ENCODE results near the gene ZNF787.
A peak's percentile ranks its signal among the peaks of the same experiment; 100 is the strongest.

Gene ZNF787

GRCh38 chr19:56142087-56142787, 21.1 kb upstream of the ZNF787 start:
- Histone ChIP-seq H3K9ac (ENCODE audit: low read depth, low read length) (peak overlapping the region; percentile 28), H3K4me1 (ENCODE audit: control insufficient read depth, insufficient read depth, low read length) (peaks cover 11% of the 10 kb centered on the region), H3K27me3 (ENCODE audit: control insufficient read depth, insufficient read depth, low read length) (no peaks in the 10 kb centered on the region), H3K36me3 (ENCODE audit: insufficient read depth, low read length) (peaks cover 5% of the 10 kb centered on the region), H3K4me2 (ENCODE audit: low read length) (peak overlapping the region; percentile 79), H3K4me3 (ENCODE audit: low read length) (peak overlapping the region; percentile 63), H3K9me3 (replicated peaks; ENCODE audit: low read length) (no peaks in the 10 kb centered on the region)

GRCh38 chr19:56141417-56141993, 20.4 kb upstream of the ZNF787 start:
- Histone ChIP-seq H3K4me3 (ENCODE audit: low read length) (peak overlapping the region; percentile 63), H3K4me1 (ENCODE audit: control insufficient read depth, insufficient read depth, low read length) (peaks cover 11% of the 10 kb centered on the region), H3K27me3 (ENCODE audit: control insufficient read depth, insufficient read depth, low read length) (no peaks in the 10 kb centered on the region), H3K9me3 (replicated peaks; ENCODE audit: low read length) (no peaks in the 10 kb centered on the region), H3K9ac (ENCODE audit: low read depth, low read length) (peak overlapping the region; percentile 28), H3K36me3 (ENCODE audit: insufficient read depth, low read length) (no peaks in the 10 kb centered on the region), H3K4me2 (ENCODE audit: low read length) (peak overlapping the region; percentile 83)

GRCh38 chr19:56140583-56141416, 19.7 kb upstream of the ZNF787 start, which contains the start of gene ZNF444:
ZNF444 (plus strand) TSS chr19:56141287; CDS start chr19:56146912, 5,625 bp downstream.
- H3K4me3 ChIP-seq (ENCODE audit: low read length) = peak within 1 kb of the TSS; percentile 70
- H3K9ac ChIP-seq (ENCODE audit: low read depth, low read length) = peak within 1 kb of the TSS; percentile 69
- H3K4me2 ChIP-seq (ENCODE audit: low read length) = peak within 1 kb of the TSS; percentile 83
- no peaks in the 10 kb centered on the region for H3K9me3 ChIP-seq (replicated peaks; ENCODE audit: low read length)
- peaks cover 11% of the 10 kb centered on the region for H3K4me1 ChIP-seq (ENCODE audit: control insufficient read depth, insufficient read depth, low read length)
- H3K36me3 ChIP-seq (ENCODE audit: insufficient read depth, low read length) = no peaks in the 10 kb centered on the region
- no peaks in the 10 kb centered on the region for H3K27me3 ChIP-seq (ENCODE audit: control insufficient read depth, insufficient read depth, low read length)

GRCh38 chr19:56139847-56140582, 18.9 kb upstream of the ZNF787 start:
- peaks cover 11% of the 10 kb centered on the region for H3K4me1 ChIP-seq (ENCODE audit: control insufficient read depth, insufficient read depth, low read length)
- H3K4me3 ChIP-seq (ENCODE audit: low read length) = peak overlapping the region; percentile 70
- H3K4me2 ChIP-seq (ENCODE audit: low read length) = peak overlapping the region; percentile 83
- H3K36me3 ChIP-seq (ENCODE audit: insufficient read depth, low read length) = no peaks in the 10 kb centered on the region
- no peaks in the 10 kb centered on the region for H3K9me3 ChIP-seq (replicated peaks; ENCODE audit: low read length)
- peak overlapping the region; percentile 69 for H3K9ac ChIP-seq (ENCODE audit: low read depth, low read length)
- no peaks in the 10 kb centered on the region for H3K27me3 ChIP-seq (ENCODE audit: control insufficient read depth, insufficient read depth, low read length)

GRCh38 chr19:56138069-56138468, 17.0 kb upstream of the ZNF787 start:
- Histone ChIP-seq H3K9me3 (replicated peaks; ENCODE audit: low read length) (no peaks in the 10 kb centered on the region), H3K4me1 (ENCODE audit: control insufficient read depth, insufficient read depth, low read length) (peaks cover 18% of the 10 kb centered on the region), H3K4me2 (ENCODE audit: low read length) (no peak overlapping the region), H3K9ac (ENCODE audit: low read depth, low read length) (no peak overlapping the region), H3K36me3 (ENCODE audit: insufficient read depth, low read length) (no peaks in the 10 kb centered on the region), H3K4me3 (ENCODE audit: low read length) (no peak overlapping the region), H3K27me3 (ENCODE audit: control insufficient read depth, insufficient read depth, low read length) (no peaks in the 10 kb centered on the region)

GRCh38 chr19:56137405-56137804, 16.3 kb upstream of the ZNF787 start:
- no peaks in the 10 kb centered on the region for H3K27me3 ChIP-seq (ENCODE audit: control insufficient read depth, insufficient read depth, low read length)
- H3K4me3 ChIP-seq (ENCODE audit: low read length) = no peak overlapping the region
- H3K4me1 ChIP-seq (ENCODE audit: control insufficient read depth, insufficient read depth, low read length) = peaks cover 21% of the 10 kb centered on the region
- no peaks in the 10 kb centered on the region for H3K9me3 ChIP-seq (replicated peaks; ENCODE audit: low read length)
- no peak overlapping the region for H3K9ac ChIP-seq (ENCODE audit: low read depth, low read length)
- no peaks in the 10 kb centered on the region for H3K36me3 ChIP-seq (ENCODE audit: insufficient read depth, low read length)
- H3K4me2 ChIP-seq (ENCODE audit: low read length) = no peak overlapping the region

GRCh38 chr19:56136362-56136761, 15.3 kb upstream of the ZNF787 start:
- Histone ChIP-seq H3K4me3 (ENCODE audit: low read length) (no peak overlapping the region), H3K4me1 (ENCODE audit: control insufficient read depth, insufficient read depth, low read length) (peaks cover 19% of the 10 kb centered on the region), H3K9me3 (replicated peaks; ENCODE audit: low read length) (no peaks in the 10 kb centered on the region), H3K27me3 (ENCODE audit: control insufficient read depth, insufficient read depth, low read length) (no peaks in the 10 kb centered on the region), H3K4me2 (ENCODE audit: low read length) (no peak overlapping the region), H3K9ac (ENCODE audit: low read depth, low read length) (no peak overlapping the region), H3K36me3 (ENCODE audit: insufficient read depth, low read length) (no peaks in the 10 kb centered on the region)

- Histone ChIP-seq H3K36me3 (ENCODE audit: insufficient read depth, low read length) (no peaks in the 10 kb centered on the region), H3K9ac (ENCODE audit: low read depth, low read length) (no peak overlapping the region), H3K9me3 (replicated peaks; ENCODE audit: low read length) (no peaks in the 10 kb centered on the region), H3K27me3 (ENCODE audit: control insufficient read depth, insufficient read depth, low read length) (no peaks in the 10 kb centered on the region), H3K4me3 (ENCODE audit: low read length) (no peak overlapping the region), H3K4me1 (ENCODE audit: control insufficient read depth, insufficient read depth, low read length) (peaks cover 14% of the 10 kb centered on the region), H3K4me2 (ENCODE audit: low read length) (no peak overlapping the region)
Observed at GRCh38 chr19:56134654-56134921, 13.5 kb upstream of the ZNF787 start.

GRCh38 chr19:56133858-56134653, 13.0 kb upstream of the ZNF787 start:
- H3K27me3 ChIP-seq (ENCODE audit: control insufficient read depth, insufficient read depth, low read length) = no peaks in the 10 kb centered on the region
- H3K9me3 ChIP-seq (replicated peaks; ENCODE audit: low read length) = no peaks in the 10 kb centered on the region
- H3K9ac ChIP-seq (ENCODE audit: low read depth, low read length) = no peak overlapping the region

GRCh38 chr19:56132316-56132822, 11.3 kb upstream of the ZNF787 start:
- Histone ChIP-seq H3K27me3 (ENCODE audit: control insufficient read depth, insufficient read depth, low read length) (no peaks in the 10 kb centered on the region), H3K9me3 (replicated peaks; ENCODE audit: low read length) (no peaks in the 10 kb centered on the region), H3K4me2 (ENCODE audit: low read length) (peak overlapping the region; percentile 23), H3K9ac (ENCODE audit: low read depth, low read length) (no peak overlapping the region), H3K4me1 (ENCODE audit: control insufficient read depth, insufficient read depth, low read length) (peaks cover 14% of the 10 kb centered on the region), H3K4me3 (ENCODE audit: low read length) (no peak overlapping the region), H3K36me3 (ENCODE audit: insufficient read depth, low read length) (no peaks in the 10 kb centered on the region)

More at GRCh38 chr19:56133858-56134653, 13.0 kb upstream of the ZNF787 start:
- peaks cover 14% of the 10 kb centered on the region for H3K4me1 ChIP-seq (ENCODE audit: control insufficient read depth, insufficient read depth, low read length)
- H3K4me3 ChIP-seq (ENCODE audit: low read length) = no peak overlapping the region
- H3K36me3 ChIP-seq (ENCODE audit: insufficient read depth, low read length) = no peaks in the 10 kb centered on the region
- no peak overlapping the region for H3K4me2 ChIP-seq (ENCODE audit: low read length)

All from skeletal muscle satellite cell (primary cell).